ENCODE results near the gene FOXP4. TPM values are rescaled to one million over a fixed set of nuclear protein-coding genes. Genes with fewer than 3 reads are reported as not detected.

FOXP4 gene
- total and polyA plus RNA-seq, 2 donors from 2014 or later: 14.0 to 33.2 TPM

GRCh38 chr6:41593406-41593805 is 47.2 kb downstream of the FOXP4 start:
- Histone ChIP-seq H3K27ac (ENCODE audit: low read depth in 2 of 2, low read length in 2 of 2) (no peak overlapping the region), H3K4me3 (ENCODE audit: low read length in 3 of 3) (no peak overlapping the region), H3K36me3 (ENCODE audit: control insufficient read depth in 2 of 3, insufficient read depth in 3 of 3, low read length in 3 of 3) (peaks cover 4 to 25% (median 17%) of the 10 kb centered on the region in 3 donors), H3K9me3 (ENCODE audit: control insufficient read depth in 2 of 3, insufficient read depth in 1 of 3, low read length in 3 of 3) (no peaks in the 10 kb centered on the region), H3K27me3 (ENCODE audit: control insufficient read depth, insufficient read depth, low read length) (no peaks in the 10 kb centered on the region), H3K9ac (ENCODE audit: low read length in 3 of 3) (no peak overlapping the region), H3K4me1 (ENCODE audit: control insufficient read depth in 2 of 3, insufficient read depth in 2 of 3, low read depth in 1 of 3, low read length in 3 of 3) (no peaks in the 10 kb centered on the region)
- peak in 1 of 5 donors; percentile 35 for DNase-seq
- intact Hi-C loops (cut with DNase I): loop anchor here (10.0 kb wide), 1 partner anchor 129 kb away; no protein-coding TSS in a partner anchor
- no peak for FAIRE-seq
- no peak for TF ChIP-seq CTCF (IDR thresholded peaks at IDR 0.05; ENCODE audit: borderline replicate concordance, extremely low read depth, insufficient read depth)

GRCh38 chr6:41593839-41594238 is 47.7 kb downstream of the FOXP4 start:
- H3K9me3 ChIP-seq (ENCODE audit: control insufficient read depth in 2 of 3, insufficient read depth in 1 of 3, low read length in 3 of 3): no peaks in the 10 kb centered on the region
- no peaks in the 10 kb centered on the region for H3K27me3 ChIP-seq (ENCODE audit: control insufficient read depth, insufficient read depth, low read length)
- intact Hi-C loops (cut with DNase I): loop anchor here (10.0 kb wide), 1 partner anchor 129 kb away; no protein-coding TSS in a partner anchor
- no peak overlapping the region for H3K27ac ChIP-seq (ENCODE audit: low read depth in 2 of 2, low read length in 2 of 2)
- FAIRE-seq (no peak), DNase-seq (peak in 1 of 5 donors; percentile 61)
- H3K4me1 ChIP-seq (ENCODE audit: control insufficient read depth in 2 of 3, insufficient read depth in 2 of 3, low read depth in 1 of 3, low read length in 3 of 3): no peaks in the 10 kb centered on the region
- no peak overlapping the region for H3K9ac ChIP-seq (ENCODE audit: low read length in 3 of 3)
- TF ChIP-seq CTCF (IDR thresholded peaks at IDR 0.05; ENCODE audit: borderline replicate concordance, extremely low read depth, insufficient read depth): no peak
- peaks cover 4 to 25% (median 15%) of the 10 kb centered on the region in 3 donors for H3K36me3 ChIP-seq (ENCODE audit: control insufficient read depth in 2 of 3, insufficient read depth in 3 of 3, low read length in 3 of 3)
- H3K4me3 ChIP-seq (ENCODE audit: low read length in 3 of 3): no peak overlapping the region

GRCh38 chr6:41594326-41594725 is 48.1 kb downstream of the FOXP4 start:
- H3K4me3 ChIP-seq (ENCODE audit: low read length in 3 of 3): no peak overlapping the region
- H3K9me3 ChIP-seq (ENCODE audit: control insufficient read depth in 2 of 3, insufficient read depth in 1 of 3, low read length in 3 of 3): no peaks in the 10 kb centered on the region
- DNase-seq (peak in 1 of 5 donors; percentile 22), FAIRE-seq (no peak)
- H3K27me3 ChIP-seq (ENCODE audit: control insufficient read depth, insufficient read depth, low read length): no peaks in the 10 kb centered on the region
- intact Hi-C loops (cut with DNase I): loop anchor here (10.0 kb wide), 1 partner anchor 130 kb away; no protein-coding TSS in a partner anchor
- H3K9ac ChIP-seq (ENCODE audit: low read length in 3 of 3): no peak overlapping the region
- H3K4me1 ChIP-seq (ENCODE audit: control insufficient read depth in 2 of 3, insufficient read depth in 2 of 3, low read depth in 1 of 3, low read length in 3 of 3): no peaks in the 10 kb centered on the region
- no peak for TF ChIP-seq CTCF (IDR thresholded peaks at IDR 0.05; ENCODE audit: borderline replicate concordance, extremely low read depth, insufficient read depth)
- no peak overlapping the region for H3K27ac ChIP-seq (ENCODE audit: low read depth in 2 of 2, low read length in 2 of 2)
- peaks cover 4 to 25% (median 15%) of the 10 kb centered on the region in 3 donors for H3K36me3 ChIP-seq (ENCODE audit: control insufficient read depth in 2 of 3, insufficient read depth in 3 of 3, low read length in 3 of 3)

- no peaks in the 10 kb centered on the region for H3K27me3 ChIP-seq (ENCODE audit: control insufficient read depth, insufficient read depth, low read length)
- DNase-seq: peak in 1 of 5 donors; percentile 55
- intact Hi-C loops (cut with DNase I): loop anchor here (10.0 kb wide), 1 partner anchor 130 kb away; no protein-coding TSS in a partner anchor
- peaks cover 4 to 25% (median 15%) of the 10 kb centered on the region in 3 donors for H3K36me3 ChIP-seq (ENCODE audit: control insufficient read depth in 2 of 3, insufficient read depth in 3 of 3, low read length in 3 of 3)
- H3K4me3 ChIP-seq (ENCODE audit: low read length in 3 of 3): no peak overlapping the region
- no peaks in the 10 kb centered on the region for H3K4me1 ChIP-seq (ENCODE audit: control insufficient read depth in 2 of 3, insufficient read depth in 2 of 3, low read depth in 1 of 3, low read length in 3 of 3)
- H3K27ac ChIP-seq (ENCODE audit: low read depth in 2 of 2, low read length in 2 of 2): no peak overlapping the region
- no peak overlapping the region for H3K9ac ChIP-seq (ENCODE audit: low read length in 3 of 3)
- TF ChIP-seq CTCF (IDR thresholded peaks at IDR 0.05; ENCODE audit: borderline replicate concordance, extremely low read depth, insufficient read depth): no peak
- FAIRE-seq: no peak
- H3K9me3 ChIP-seq (ENCODE audit: control insufficient read depth in 2 of 3, insufficient read depth in 1 of 3, low read length in 3 of 3): no peaks in the 10 kb centered on the region
Measured at GRCh38 chr6:41594766-41595165, 48.6 kb downstream of the FOXP4 start.

Measured in kidney (tissue), 14 donors.